Activated CD8-positive, alpha-beta memory T cell treated with anti-CD3 and anti-CD28 coated beads for 36 hours (primary cell): ENCODE data around the gene MAT2A. TPM values are rescaled to one million over a fixed set of nuclear protein-coding genes. Genes with fewer than 3 reads are reported as not detected.

Experiments
- CTCF ChIA-PET: fragments of 350-600 bp; sonication (Branson Sonifier 250); formaldehyde crosslinking; loops from one replicate; lab custom pipeline; 2021; ENCODE audit warnings: antibody characterized with exemption; lab: Charles Lee
- POLR2A ChIA-PET: fragments of 350-600 bp; sonication (Branson Sonifier 250); formaldehyde crosslinking; loops from one replicate; lab custom pipeline; 2021; ENCODE audit warnings: antibody characterized with exemption; lab: Charles Lee
- total RNA-seq, 2 experiments: library from RNA; stranded (reverse); gene quantifications; one replicate each; pipeline ENCODE4 v1.2.3, GENCODE V29; 2021

MAT2A gene
- total RNA-seq: 100 to 1,000 TPM; 396 to 417 TPM

DNA sequence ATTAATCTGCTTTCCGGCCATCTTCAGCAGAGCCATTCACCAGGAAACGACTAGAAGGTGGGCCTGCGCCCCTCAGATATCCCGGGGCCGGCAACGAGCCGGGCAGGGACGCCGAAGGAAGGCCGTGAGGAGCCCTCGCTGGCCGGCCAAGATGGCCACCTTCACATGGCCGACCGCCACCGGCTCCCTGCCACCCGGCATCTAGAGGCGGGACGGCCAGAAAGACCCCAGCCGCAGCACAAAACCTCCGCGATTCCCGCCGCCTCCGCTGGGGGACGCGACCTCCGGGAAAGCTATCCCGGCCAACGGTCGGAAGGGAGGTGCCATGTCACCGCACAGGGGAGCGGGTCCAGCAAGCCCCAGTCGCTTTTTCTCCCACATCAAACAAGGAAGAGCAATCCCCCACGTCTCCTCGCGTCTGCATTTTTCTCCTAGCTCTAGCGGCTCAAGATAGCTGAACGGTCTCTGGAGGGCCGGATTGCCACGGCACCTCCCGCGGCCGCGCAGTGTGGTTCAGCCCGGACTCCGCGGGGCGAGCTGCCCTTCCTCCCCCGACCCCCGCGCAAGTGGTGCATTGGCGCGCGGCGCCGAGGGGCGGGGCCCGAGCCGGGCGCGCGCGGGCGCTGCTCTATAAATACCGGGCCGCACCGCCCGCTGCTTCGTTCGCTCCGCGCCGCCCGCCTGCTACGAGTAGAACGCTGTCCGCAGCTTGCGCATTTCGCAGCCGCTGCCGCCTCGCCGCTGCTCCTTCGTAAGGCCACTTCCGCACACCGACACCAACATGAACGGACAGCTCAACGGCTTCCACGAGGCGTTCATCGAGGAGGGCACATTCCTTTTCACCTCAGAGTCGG is at the start of gene MAT2A:
Gene MAT2A, plus strand, starts transcription at position 662 of the 854 bp plus-strand sequence. Its CDS starts 120 bp downstream, at position 782.
- CTCF ChIA-PET: interaction anchor here (0.6 to 4.3 kb wide), 11 partner anchors 10 to 120 kb away, joined by 3 to 21 read pairs (median 4); partner anchors contain the start of gene SH2D6
- POLR2A ChIA-PET: interaction anchor here (0.5 to 4.6 kb wide), 19 partner anchors 10 to 602 kb away, joined by 3 to 59 read pairs (median 7); partner anchors contain the start of genes ELMOD3, GGCX, PTCD3 and RETSAT

DNA sequence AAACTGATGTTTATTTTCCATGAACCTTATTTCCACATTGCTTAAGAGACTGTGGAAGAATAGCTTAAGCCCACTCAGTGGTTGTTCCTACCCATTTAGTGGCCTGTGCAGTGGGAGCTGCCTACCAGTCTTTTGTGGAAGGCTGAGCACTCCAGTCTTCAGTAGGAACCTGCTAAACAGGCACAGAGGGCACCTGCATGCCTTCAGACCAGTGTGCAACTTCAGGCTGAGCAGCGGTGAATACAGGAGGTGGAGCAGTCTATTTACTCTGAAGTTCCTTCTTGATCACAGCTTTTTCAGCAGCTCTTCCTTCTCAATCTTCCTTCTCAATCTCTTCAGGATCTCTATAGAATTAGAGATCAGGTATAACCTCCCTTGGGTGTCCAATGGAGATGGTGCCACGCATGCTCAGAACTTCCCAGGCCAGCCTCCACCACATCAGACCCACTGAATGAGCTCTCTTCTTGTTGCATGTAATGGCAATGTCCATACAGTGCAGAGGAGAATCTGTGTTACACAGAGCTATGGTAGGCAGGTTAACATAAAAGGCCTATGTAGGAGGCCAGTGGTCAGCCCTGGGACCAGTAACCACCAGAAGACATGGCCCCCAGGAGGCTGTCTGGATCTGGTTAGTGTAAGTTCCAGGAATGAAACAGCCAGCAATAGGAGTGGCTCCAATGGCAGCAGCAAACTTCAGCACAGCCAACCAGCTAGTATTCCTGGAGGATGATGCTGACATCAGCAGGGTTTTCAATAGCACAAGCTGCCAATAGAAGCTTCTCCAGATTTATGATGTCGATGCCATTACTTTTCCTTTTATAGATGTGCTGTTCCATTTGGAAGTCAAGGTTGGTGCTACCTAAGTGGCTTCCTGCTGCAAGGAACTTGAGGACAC is 47.9 kb upstream of the MAT2A start:
- POLR2A ChIA-PET: no interaction called here
- CTCF ChIA-PET: no interaction called here

GRCh38 chr2:85496436-85496835 is 42.5 kb upstream of the MAT2A start:
- POLR2A ChIA-PET: no interaction called here
- CTCF ChIA-PET: no interaction called here

DNA sequence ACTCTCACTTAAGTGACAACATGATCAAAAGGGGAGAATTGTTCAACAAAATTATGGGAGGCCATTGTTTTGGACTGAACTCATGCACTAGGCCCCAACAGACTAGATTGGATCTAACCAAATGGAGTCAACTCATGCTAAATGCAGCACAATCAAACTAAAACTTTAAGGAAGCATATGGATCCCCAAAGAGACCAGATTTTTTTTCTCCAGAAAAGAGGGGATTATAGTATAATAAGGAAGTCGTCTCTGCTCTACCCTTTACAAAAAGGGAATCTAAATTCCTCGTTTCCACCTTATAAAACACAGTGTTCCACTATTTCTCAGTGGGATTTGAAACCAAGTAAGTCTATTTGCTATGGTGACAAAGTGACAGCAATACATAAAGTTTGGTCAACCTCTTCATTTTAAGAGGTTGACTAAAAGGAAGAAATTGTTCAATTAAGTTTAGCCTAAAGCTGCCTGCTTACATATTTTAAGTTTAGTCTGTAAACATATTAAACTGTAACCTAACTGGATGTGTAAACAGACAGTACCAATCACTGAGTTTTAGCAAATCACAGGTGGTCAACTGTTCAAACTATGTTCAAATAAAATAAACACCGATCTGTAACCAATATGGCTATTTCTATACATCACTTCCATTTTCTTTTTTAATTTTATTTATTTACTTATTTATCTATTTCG is 40.9 kb upstream of the MAT2A start:
- ChIA-PET CTCF (no interaction called here), POLR2A (no interaction called here)

DNA sequence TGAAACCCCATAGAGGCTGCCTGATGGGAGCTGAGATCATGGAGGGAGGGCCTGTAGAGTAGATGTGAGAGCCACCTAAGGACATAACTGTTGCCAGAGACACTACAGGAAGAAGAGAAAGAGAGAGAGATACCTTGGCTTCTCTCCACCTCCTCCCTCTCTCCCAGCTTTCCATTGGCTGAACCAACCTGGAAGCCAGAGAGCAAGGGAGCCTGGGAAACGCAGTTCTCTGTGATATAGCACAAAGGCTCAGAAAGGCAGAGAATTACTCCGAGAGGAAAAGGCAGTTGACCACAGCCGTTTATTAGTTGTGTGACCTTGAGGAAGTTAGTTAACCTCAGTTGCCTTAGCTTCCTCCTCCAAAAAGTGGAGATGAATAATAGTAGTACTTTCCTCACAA is 37.7 kb upstream of the MAT2A start:
- ChIA-PET CTCF (no interaction called here), POLR2A (no interaction called here)

GRCh38 chr2:85502720-85503119 is 36.2 kb upstream of the MAT2A start:
- POLR2A ChIA-PET: interaction anchor here (0.6 kb wide), 1 partner anchor 11 kb away, joined by 3 read pairs; no protein-coding TSS in a partner anchor
- CTCF ChIA-PET: interaction anchor here (0.7 kb wide), 1 partner anchor 45 kb away, joined by 3 read pairs; no protein-coding TSS in a partner anchor

DNA sequence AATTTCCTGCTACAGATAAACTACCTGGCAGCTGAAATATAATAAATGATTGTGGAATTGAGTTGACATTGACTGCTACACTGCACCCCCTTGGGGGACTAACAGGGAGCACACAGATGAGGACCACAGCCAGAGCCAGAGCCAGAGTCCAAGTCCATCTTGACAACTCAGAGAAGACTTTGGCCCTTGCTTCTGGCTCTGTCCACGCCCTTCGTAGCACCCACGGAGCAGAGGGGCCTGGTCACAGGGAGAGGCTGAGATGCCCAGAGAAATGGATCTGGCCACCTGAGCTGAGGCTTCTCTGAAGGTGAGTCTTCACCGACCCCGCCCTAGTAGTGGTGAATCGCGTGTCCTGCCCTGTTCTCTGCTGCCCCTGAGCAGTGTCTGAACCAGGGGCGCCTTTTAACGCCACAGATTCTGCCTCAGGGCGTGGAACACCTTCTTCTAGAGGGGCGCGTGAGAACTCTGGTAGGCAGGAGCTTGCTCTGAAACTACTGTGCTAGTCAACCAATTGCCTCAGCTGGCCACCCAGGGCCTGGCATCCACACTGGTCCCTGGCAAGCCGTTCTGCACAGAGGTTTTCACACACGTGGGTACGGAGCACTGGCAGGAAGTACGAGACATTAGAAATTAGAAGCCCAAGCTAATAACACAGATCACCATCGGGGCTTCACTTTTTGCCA is 35.7 kb upstream of the MAT2A start:
- CTCF ChIA-PET: interaction anchor here (0.7 kb wide), 1 partner anchor 44 kb away, joined by 3 read pairs; no protein-coding TSS in a partner anchor
- POLR2A ChIA-PET: no interaction called here

DNA sequence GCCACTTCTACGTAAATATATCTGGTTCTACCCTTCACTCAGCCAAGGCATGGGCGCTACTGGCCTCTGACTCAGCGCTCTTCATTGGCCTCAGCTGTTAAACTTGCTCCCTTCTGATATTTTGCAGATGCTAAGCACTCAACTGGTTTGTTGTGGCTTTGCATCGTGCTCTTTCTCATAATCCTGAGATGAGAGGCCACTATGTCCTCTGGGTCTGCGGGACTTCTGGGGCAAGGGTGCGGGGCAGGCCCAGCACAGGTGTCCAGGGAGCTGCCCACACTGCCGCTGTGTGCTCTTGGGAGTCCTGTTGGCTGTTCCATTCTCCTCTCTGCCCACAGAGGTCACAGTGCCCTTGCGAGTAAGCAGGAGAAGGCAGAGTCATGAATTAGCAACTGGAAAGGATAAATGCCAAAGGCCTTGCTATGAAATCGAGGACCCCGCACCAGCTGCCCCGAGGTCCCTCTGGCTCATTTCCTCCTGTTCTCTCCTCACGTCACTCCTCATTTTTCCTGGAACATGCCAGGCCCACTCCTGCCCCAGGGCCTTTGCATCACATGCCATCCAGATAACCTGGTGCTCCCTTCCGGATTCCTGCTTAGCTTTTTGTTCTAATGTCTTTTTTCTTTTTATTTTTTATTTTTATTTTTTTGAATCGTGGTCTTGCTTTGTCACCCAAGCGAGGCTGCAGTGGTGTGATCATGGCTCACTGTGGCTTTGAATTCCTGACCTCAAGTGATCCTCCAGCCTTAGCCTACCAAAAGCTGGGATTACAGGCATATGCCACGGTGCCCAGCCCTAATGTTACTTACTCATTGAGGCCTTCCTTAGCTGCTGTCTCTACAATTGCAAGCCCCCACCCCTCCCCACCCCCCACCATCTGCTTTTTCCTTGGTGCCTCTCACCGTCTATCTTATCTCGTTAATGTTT is 34.9 kb upstream of the MAT2A start:
- ChIA-PET CTCF (no interaction called here), POLR2A (no interaction called here)

DNA sequence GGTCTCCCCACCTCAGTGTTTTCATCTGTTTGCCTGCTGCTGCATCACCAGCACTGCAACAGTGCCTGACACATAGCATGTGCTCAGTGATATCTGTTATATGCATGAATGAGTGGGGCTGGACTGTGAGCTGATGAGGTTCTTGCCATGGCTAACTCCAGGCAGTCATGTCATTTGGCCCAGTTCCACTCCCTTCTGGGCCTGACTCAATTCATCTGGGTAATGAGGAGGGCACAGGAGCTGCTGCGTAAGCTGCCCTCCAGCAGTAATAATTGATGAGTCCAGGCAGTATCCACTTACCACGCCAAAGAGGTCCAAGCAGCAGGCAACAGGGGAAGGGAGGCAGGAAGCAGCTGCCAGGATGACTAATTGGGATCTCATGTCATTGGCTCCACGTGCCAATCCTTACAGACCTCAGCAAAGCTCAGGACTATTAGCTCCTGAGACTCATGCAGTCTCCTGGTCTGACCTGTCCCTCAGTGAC is 34.1 kb upstream of the MAT2A start:
- ChIA-PET POLR2A (no interaction called here), CTCF (no interaction called here)

DNA sequence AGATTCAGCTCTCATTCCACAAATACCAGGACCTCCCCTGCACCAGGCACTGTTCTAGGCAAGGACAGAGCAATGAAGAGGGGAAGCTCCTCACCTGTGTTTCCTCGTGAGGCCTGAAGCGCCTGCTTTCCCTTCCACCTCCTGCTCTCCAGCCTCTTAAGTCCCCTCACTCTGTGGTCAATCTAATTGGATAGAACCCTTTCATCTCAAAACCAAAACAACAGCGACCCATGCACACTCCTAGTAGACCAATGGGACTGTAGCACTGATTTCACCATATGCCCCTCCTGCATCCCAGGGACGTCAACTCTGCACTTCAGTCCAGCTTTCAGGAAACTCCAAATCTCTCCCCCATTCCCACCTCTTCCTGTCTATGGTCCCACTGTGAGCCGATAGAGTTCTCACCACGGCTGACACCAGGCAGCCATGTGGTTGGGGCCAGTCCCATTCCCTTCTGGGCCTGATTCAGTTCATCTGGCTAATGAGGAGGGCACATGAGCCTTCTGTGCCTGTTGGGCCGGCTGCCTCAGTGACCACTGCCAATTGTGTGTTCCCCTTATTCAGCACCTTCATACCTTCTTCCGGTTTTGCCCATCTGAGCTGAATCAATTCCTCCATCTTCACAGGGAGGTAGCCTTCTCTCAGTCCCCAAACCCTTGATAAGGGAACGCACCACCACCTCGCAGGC is 33.3 kb upstream of the MAT2A start:
- CTCF ChIA-PET: no interaction called here
- POLR2A ChIA-PET: no interaction called here

GRCh38 chr2:85506768-85507181 is 32.2 kb upstream of the MAT2A start:
- POLR2A ChIA-PET: no interaction called here
- CTCF ChIA-PET: no interaction called here

- ChIA-PET POLR2A (no interaction called here), CTCF (interaction anchor here (0.7 kb wide), 2 partner anchors 41 to 959 kb away, joined by 3 read pairs; no protein-coding TSS in a partner anchor)
These were observed 27.8 kb upstream of the MAT2A start for GRCh38 chr2:85511008-85511811.

DNA sequence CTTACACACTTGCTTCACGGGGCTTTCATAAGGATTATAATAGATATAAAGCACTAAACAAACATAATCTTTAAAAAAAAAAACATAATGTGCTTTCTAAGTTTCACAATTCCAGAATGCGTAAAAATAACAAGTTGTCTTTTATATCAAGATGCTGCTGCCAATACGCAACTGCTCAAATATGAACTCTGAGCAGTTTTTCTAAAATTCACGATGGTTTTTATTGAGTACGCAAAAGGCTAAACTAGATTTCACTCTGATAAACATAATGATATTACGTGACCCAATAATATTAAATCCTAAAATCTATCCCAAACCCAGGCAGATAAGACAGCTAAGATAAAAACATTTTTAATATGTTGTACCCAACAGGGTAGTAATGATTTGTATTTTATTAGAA is 24.6 kb upstream of the MAT2A start:
- POLR2A ChIA-PET: no interaction called here
- CTCF ChIA-PET: interaction anchor here (0.6 kb wide), 1 partner anchor 128 kb away, joined by 3 read pairs; no protein-coding TSS in a partner anchor

DNA sequence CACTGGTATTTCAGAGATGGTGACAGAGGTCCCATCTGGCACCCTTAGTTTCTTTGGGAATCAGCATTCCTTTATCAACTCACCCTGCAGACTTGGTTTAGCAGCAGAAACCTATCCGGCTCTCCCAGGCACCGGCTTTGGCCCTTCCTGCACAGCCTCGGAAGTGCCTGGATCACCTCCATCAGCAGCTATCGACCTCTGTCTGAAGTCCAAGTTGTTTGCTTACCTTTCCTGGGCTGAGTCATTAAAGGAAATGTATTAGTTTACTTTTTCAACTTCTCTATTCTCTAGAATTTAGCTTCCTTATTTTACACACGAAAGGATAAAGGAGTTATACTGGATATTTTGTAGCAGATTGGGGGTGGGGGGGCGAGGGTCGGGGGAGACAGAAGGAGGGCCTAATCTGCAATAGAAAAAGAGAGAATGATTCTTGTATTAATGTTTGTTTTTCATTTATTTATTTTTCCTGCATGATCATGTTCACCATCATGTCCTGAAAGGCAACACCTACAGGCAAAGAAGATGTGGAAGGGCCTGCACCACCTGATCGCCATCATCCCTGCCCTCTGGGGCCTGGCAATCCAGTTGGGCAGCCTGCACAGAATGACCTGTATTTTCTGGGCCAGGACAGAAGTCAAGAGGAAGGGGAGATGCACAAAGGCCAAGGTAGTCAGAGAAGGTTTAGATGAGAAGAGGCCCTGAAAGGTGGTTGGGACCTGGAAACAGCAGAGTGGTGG is 22.1 kb upstream of the MAT2A start:
- POLR2A ChIA-PET: no interaction called here
- CTCF ChIA-PET: no interaction called here

DNA sequence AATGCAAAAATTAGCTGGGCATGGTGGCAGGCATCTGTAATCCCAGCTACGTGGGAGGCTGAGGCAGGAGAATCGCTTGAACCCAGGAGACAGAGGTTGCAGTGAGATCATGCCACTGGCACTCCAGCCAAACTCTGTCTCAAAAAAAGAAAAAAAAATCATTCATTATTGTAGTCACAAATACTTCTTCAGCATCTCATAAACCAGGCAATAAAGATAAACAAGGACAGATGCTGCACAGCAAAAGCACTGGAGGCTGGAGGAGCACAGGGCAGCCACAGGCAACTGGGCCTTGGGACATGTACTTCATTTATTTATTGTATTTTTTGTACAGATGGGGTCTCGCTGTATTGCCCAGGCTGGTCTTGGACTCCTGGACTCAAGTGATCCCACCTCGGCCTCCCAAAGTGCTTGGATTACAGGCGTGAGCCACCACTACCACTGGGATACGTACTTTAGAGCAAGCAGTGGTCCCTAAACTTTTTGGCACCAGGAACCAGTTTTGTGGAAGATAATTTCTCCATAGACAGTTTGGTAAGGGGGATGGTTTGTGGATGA is 16.8 kb upstream of the MAT2A start:
- ChIA-PET POLR2A (no interaction called here), CTCF (no interaction called here)
